ENCODE data around the gene RIPOR3. TPM values are rescaled to one million over a fixed set of nuclear protein-coding genes. Genes with fewer than 3 reads are reported as not detected.
"Not testable (repeated sequence)": the region's sequence is repeated elsewhere in the genome, so short reads cannot be mapped to it uniquely, and the experiment has no call there.

The RIPOR3 gene
- total RNA-seq, 1 donor from 2014 or later: 0.12 TPM

GRCh38 chr20:50646483-50646996, 44.8 kb downstream of the RIPOR3 start:
- H3K27me3 Mint-ChIP-seq (ENCODE audit: low read depth): no peaks in the 10 kb centered on the region
- peaks cover 17% of the 10 kb centered on the region for H3K4me1 Mint-ChIP-seq (ENCODE audit: low read depth)
- DNase-seq (ENCODE audit: low spot score): no peak
- H3K36me3 Mint-ChIP-seq (ENCODE audit: low read depth): no peaks in the 10 kb centered on the region
- TF ChIP-seq, protein P1, sequence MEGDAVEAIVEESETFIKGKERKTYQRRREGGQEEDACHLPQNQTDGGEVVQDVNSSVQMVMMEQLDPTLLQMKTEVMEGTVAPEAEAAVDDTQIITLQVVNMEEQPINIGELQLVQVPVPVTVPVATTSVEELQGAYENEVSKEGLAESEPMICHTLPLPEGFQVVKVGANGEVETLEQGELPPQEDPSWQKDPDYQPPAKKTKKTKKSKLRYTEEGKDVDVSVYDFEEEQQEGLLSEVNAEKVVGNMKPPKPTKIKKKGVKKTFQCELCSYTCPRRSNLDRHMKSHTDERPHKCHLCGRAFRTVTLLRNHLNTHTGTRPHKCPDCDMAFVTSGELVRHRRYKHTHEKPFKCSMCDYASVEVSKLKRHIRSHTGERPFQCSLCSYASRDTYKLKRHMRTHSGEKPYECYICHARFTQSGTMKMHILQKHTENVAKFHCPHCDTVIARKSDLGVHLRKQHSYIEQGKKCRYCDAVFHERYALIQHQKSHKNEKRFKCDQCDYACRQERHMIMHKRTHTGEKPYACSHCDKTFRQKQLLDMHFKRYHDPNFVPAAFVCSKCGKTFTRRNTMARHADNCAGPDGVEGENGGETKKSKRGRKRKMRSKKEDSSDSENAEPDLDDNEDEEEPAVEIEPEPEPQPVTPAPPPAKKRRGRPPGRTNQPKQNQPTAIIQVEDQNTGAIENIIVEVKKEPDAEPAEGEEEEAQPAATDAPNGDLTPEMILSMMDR (IDR thresholded peaks at IDR 0.05): peak; percentile 56
- no peak overlapping the region for H3K4me3 Mint-ChIP-seq (ENCODE audit: unreplicated experiment)
- no peaks in the 10 kb centered on the region for H3K9me3 Mint-ChIP-seq (ENCODE audit: low read depth)
- H3K27ac Mint-ChIP-seq (ENCODE audit: unreplicated experiment): no peak overlapping the region

DNA sequence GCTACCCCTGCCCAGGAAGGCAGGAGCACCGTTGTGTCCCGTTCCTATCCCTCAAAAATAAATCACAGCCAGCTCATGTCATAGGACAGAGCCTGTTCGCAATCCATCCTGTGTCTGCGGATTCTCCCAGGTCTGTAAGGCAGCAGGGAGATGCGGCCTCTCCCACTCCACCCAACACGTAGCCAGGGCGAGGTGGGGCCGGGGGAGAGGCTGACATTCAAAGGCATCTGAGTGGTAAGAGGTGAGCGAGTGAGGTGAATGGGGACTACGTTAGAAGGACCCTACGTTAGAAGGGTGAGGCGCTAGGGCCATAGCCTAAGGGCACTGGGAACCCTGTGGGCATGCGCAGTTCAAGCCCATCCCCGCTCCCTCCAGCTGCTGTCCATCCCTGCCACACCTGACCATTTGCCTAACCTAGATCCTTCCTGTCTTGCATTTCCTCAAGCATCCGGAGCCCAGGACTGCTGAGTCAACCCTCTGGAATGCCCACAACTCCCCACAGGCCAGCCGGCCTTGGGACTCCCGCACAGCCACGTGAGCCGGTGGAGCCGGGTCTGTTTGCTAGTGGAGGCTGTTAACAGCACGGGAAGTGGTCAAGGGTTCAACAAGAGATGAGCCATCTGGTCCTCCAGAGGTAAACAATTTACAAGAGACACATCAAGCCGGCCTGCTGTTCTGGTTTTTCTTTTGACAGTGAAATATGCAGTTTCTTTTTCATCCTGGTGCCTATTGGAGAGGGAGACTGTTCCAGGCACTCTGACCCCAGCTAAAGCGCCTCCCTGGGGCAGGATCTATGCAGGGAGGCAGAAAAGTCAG, 45.9 kb downstream of the RIPOR3 start:
- Mint-ChIP-seq H3K36me3 (ENCODE audit: low read depth) (no peaks in the 10 kb centered on the region), H3K27ac (ENCODE audit: unreplicated experiment) (peak overlapping the region; percentile 88), H3K4me3 (ENCODE audit: unreplicated experiment) (no peak overlapping the region), H3K9me3 (ENCODE audit: low read depth) (no peaks in the 10 kb centered on the region), H3K27me3 (ENCODE audit: low read depth) (no peaks in the 10 kb centered on the region), H3K4me1 (ENCODE audit: low read depth) (peaks cover 17% of the 10 kb centered on the region)
- TF ChIP-seq, protein P1 (IDR thresholded peaks at IDR 0.05): no peak
- no peak for DNase-seq (ENCODE audit: low spot score)

DNA sequence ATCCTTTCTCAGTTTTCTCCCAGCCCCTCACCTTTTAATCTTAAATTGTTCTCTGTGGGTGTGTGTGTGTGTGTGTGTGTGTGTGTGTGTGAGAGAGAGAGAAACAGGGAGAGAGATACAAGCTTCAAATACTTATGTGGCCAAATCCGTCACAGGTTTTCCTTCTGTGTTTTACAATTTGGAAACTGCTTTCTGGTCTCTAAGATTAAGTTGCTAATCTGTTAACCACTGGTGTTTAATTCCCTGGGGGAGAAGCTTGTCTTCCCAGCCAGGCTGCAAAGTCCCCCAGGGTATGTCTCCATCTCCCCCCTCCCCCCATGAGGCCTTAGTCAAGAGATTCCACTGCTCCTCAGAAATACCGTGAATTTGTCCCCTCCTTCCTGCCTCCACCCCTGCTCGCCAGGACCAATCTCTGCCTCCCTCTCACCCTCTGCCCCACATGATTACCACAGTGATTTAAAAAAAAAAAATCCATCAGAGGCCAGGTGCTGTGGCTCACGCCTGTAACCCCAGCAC, 49.0 kb downstream of the RIPOR3 start:
- Mint-ChIP-seq H3K36me3 (ENCODE audit: low read depth) (no peaks in the 10 kb centered on the region), H3K27ac (ENCODE audit: unreplicated experiment) (no peak overlapping the region), H3K27me3 (ENCODE audit: low read depth) (no peaks in the 10 kb centered on the region), H3K4me3 (ENCODE audit: unreplicated experiment) (no peak overlapping the region), H3K4me1 (ENCODE audit: low read depth) (peaks cover 26% of the 10 kb centered on the region), H3K9me3 (ENCODE audit: low read depth) (no peaks in the 10 kb centered on the region)
- TF ChIP-seq, protein P1 (IDR thresholded peaks at IDR 0.05): no peak
- DNase-seq (ENCODE audit: low spot score): no peak

GRCh38 chr20:50641625-50642287, 49.6 kb downstream of the RIPOR3 start:
- H3K36me3 Mint-ChIP-seq (ENCODE audit: low read depth); H3K4me3 Mint-ChIP-seq (ENCODE audit: unreplicated experiment); H3K27me3 Mint-ChIP-seq (ENCODE audit: low read depth); DNase-seq (ENCODE audit: low spot score); H3K27ac Mint-ChIP-seq (ENCODE audit: unreplicated experiment); H3K9me3 Mint-ChIP-seq (ENCODE audit: low read depth): not testable (repeated sequence)
- H3K4me1 Mint-ChIP-seq (ENCODE audit: low read depth): peaks cover 32% of the 10 kb centered on the region

DNA sequence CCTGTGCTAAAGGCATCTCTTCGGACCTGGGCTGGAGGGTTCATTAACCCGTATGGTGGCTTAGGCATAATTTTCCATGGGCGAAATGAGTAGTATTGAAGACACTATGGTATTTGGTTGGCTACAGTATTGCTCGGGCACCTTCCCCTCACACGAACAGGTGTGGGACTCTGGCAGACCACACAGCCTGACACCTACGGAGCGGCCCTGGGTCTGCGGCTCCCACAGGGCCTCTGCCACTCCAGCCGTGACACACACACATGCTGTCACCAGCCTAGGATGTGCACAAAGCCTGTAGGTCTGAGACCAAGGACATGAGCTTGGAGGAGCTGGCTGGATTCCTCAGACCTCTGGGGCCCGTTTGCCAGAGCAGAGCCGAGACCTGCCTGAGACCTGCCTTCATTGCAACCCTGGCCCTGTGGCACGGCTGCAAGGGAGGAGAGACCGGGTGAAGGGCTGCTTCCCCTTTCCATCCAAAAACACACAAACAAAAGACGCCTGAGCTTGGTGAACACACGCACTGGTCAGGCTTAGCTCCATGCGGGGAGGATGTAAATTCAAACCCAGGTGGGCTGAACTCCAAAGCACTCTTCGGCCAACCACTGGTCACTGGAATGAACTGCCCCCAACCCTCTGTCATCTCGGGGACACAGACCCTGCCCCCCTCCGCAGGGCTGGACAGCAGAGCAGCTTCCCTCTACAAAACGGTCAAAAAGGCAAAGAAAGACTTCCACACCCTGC, 51.2 kb downstream of the RIPOR3 start:
- not testable (repeated sequence) for H3K9me3 Mint-ChIP-seq (ENCODE audit: low read depth); H3K27ac Mint-ChIP-seq (ENCODE audit: unreplicated experiment); H3K4me3 Mint-ChIP-seq (ENCODE audit: unreplicated experiment); DNase-seq (ENCODE audit: low spot score); H3K36me3 Mint-ChIP-seq (ENCODE audit: low read depth); H3K27me3 Mint-ChIP-seq (ENCODE audit: low read depth)
- peaks cover 34% of the 10 kb centered on the region for H3K4me1 Mint-ChIP-seq (ENCODE audit: low read depth)

- not testable (repeated sequence) for H3K9me3 Mint-ChIP-seq (ENCODE audit: low read depth); H3K27ac Mint-ChIP-seq (ENCODE audit: unreplicated experiment); H3K4me3 Mint-ChIP-seq (ENCODE audit: unreplicated experiment); DNase-seq (ENCODE audit: low spot score); H3K36me3 Mint-ChIP-seq (ENCODE audit: low read depth)
- H3K4me1 Mint-ChIP-seq (ENCODE audit: low read depth): peaks cover 34% of the 10 kb centered on the region
- peaks cover 12% of the 10 kb centered on the region for H3K27me3 Mint-ChIP-seq (ENCODE audit: low read depth)
Measured at GRCh38 chr20:50638015-50638847, 53.1 kb downstream of the RIPOR3 start.
